HG02642 (cell line): ENCODE results near the gene SCO2.

Experiments
- ATAC-seq: cut with Tn5 transposase; IDR thresholded peaks from one replicate; pipeline ENCODE4 v1.9.1; 2021; ENCODE audit warnings: mild to moderate bottlenecking; ENCODE audit not compliant: unreplicated experiment, poor library complexity

Gene SCO2

DNA sequence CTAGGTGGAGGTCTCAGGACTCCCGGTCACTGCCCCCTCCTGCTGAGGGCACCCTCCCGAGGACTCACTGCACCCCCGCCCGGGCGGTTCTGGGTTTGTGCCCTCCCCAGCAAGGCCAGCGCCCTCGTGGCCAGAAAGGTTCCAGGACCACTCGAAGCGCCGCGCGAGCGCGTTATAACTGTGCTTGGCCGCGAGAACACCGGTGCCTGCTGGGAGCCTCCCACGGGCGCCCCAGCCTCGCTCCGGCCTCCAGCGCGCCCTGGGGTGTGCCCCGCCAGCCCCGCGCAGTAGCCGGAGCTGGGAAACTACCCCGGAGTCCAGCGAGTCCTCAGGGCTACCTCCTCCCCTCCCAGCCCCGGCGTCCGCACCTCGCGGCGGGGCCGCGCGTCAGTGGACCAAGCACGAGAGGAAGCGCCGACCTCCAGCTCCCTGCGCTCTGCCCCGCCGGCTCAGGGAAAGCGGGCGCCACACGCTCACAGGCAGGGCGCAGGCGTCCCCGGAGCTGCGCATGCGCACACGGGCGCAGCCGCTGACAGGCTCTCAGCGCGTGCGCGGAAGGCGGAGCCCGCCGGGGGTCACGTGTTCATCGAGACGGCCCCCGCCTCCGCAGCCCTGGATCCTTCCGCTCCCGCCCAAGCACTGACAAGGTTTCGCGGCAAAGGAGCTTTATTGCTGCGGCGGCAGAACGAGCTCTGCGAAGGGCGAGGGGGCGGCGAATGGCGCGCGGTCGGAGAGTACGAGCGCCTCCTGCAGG lies at the start of gene SCO2:
Gene SCO2, minus strand, starts transcription at position 495 of the 754 bp plus-strand sequence. CDS start 1,187 bp downstream, outside the sequence.
- peak; percentile 41 for ATAC-seq

DNA sequence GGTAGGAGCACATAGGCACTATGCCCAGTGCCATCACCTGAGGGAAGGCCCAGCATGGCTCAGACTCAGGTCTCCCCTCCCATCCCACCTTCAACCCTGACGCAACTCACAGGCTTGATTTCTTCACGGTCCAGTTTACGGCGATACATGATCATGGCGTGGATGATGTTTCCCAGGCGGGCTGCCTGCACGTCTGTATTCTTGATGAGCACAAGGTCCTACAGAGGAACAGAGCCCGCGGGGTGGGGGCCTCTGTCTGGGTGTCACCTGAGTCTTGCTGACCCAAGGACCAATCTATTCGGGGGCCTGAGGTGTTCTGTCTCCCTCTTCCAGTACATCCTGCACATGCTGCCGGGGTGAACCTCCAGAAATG lies 49.0 kb upstream of the SCO2 start:
- no peak for ATAC-seq

- ATAC-seq = no peak
Measured at GRCh38 chr22:50573491-50574382, 48.3 kb upstream of the SCO2 start.

DNA sequence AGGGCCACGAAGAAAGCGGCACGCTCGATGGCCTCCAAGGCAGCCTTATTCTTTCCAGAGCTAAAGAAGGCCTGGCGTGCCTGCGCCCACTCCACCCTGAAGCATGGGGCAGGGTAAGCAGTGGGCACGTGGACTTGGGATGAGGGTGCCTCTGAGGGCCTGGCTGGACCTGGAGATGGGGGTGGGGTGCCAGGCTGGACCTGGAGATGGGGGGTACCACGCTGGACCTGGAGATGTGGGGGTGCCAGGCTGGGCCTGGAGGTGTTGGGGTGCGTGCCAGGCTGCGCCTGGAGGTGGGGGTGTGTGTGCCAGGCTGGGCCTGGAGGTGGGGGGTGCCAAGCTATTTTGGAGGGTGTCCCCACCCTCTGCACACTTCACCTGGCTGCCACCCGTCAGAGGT lies 47.6 kb upstream of the SCO2 start:
- ATAC-seq = no peak

GRCh38 chr22:50571264-50572175 lies 46.1 kb upstream of the SCO2 start:
- no peak for ATAC-seq

DNA sequence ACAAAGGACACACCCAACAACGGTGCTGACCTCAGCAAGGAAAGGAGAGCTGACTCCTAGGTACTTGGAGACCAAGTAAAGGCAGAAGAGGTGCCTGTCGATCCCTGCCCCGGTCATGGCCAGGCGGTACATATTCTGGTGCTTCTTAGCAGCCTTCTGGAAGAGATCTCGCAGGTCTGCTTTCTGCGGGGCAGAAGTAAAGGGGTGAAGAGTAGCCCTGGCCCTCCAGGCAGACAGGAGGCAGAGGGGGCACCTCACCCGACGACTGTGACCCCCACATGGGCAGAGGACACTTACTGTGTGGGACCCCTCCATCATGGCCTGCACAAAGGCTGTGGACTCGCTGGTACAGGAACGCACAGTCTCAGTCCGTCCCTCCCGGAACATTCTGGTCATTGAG lies 45.5 kb upstream of the SCO2 start:
- ATAC-seq = no peak

GRCh38 chr22:50569896-50570535 lies 44.6 kb upstream of the SCO2 start:
- ATAC-seq = no peak

GRCh38 chr22:50569041-50569459 lies 43.7 kb upstream of the SCO2 start:
- ATAC-seq = no peak

DNA sequence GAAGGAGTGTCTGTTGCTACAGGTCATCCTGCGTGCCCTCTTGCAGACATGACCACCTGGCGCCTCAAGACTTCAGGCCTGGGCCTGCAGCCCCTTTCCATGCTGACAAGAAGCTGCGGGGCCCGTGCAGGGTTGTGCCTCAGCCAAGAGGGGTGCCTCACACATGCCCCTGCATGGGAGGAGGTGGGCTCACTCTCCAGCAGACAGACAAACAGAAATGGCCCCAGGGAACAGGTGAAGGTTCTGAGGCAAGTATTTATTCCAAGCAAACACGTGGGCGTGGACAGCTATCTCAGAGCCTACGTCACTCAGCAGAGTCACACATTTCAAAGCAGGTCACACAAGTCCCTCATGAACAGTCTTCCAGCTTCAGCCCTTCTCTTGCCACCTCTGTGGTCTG lies 43.2 kb upstream of the SCO2 start:
- no peak for ATAC-seq

DNA sequence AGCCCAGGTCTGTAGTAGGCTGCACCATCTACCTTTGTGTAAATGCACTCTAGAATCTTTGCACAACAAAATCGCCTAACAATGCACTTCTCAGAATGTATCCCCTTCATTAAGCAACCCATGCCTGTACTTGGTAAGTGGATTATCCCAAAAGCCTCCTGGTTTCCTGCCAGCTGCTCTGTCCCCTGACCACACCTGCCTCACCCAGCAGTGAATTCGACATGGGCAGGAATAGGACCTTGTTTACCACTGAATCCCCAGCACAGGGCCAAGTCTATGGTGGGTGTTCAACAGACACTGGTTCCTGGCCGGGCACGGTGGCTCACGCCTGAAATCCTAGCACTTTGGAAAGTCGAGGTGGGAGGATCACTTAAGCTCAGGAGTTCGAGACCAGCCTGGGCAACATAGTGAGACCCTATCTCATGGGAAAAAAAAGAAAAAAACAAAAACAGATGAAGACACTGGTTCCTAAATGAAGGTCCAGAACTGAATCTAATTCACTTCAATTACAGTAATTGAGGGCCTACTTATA lies 42.4 kb upstream of the SCO2 start:
- ATAC-seq = no peak

- no peak for ATAC-seq
Measured at GRCh38 chr22:50564289-50564688, 38.9 kb upstream of the SCO2 start.

DNA sequence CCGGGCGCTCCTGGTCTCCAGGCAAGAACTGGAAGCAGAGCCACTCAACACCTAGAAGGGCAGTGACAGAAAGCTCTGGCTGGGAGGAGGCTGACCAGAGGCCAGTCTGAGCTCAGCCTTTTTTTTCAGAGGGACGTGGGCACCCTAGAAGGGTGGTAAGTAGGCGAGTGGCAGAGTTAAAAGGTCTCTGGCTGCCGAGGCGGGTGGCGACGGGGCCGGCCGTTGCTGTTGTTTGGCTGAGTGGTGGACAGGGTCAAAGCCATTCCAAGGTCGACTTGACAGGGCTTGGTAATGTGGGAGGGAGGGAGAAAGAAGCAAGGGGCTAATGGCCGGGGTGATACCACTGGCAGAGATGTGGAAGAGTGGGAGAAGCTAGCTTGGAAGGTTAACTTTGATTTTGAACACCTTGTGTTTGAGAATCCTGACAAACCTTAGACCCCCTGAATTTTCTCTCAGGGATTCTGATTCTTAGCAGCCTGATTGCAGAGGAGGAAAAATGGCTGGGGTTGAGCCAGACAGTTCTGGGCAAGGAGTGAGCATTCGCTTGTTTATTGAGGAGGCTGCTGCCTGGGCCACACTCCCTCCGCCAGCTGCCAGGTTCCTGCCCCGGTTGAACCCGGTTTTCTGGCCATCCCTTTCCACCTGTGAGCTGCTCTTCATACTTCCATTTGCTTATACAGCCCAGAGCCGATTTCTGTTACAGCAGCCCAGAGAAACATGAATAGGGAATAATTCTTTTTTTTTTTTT lies 38.2 kb upstream of the SCO2 start:
- no peak for ATAC-seq

DNA sequence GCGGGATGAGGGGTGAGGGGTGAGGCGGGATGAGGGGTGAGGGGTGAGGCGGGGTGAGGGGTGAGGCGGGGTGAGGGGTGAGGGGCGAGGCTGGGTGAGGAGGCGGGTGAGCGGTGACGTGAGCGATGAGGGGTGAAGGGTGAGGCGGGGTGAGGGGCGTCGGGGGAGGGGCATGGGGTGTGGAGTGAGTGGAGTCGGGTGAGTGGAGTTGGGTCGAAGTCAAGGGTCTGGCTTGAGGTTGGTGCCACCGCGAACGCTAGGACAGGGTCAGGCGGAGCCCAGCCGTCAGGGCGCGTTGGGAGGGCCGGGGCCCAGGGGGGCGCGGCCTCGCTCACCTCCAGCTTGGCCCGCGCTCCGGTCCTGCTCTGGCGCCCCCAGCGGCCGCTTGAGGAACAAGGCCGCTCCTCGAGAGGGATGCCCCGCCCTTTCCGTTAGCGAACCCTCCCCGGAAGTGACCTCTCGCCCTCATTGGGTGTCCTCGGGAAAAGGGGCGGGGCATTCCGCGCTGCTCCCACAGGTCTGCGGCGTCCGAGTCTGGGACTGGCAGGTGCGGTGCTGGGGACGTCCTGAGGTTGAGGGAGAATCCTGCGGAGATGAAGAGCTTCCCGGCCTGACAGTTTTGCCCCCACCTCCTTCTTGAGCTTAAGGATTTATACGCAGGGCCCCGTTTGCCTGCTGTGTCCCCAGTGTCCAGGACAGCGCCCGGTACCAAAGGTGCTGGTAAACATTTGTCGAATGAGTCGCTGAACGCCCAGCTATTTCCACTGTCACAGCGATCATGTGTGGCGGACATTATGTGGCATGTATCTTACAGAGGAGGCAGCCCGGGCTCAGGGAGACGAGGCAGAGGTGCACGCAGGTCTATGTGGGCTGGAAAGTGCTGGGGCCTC lies 37.4 kb upstream of the SCO2 start, which contains the start of gene SYCE3:
Gene SYCE3, minus strand, starts transcription at position 397 of the 890 bp plus-strand sequence. CDS start 6,514 bp downstream, outside the sequence.
- ATAC-seq = peak; percentile 95

GRCh38 chr22:50561401-50562358 lies 36.3 kb upstream of the SCO2 start:
- ATAC-seq = no peak

GRCh38 chr22:50560034-50560433 lies 34.6 kb upstream of the SCO2 start:
- ATAC-seq = no peak

DNA sequence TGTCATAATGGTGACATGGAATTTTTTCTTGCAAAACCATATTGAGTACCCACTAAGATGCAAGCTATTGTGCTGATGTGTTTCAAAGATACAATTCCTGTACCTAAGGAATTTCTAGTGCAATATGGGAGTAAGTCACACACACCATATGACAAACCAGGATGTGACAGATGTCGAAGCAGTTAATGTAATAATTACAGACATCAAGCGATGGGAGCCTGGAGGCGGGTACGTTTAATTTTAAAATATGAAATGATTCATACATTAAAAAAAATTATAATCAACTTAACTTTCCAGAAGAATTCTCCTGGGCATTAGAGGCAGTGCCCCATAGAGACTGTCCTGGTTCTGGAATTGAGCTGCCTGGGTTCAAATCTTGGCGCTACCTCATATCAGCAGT lies 31.3 kb upstream of the SCO2 start:
- no peak for ATAC-seq

- no peak for ATAC-seq
Measured at GRCh38 chr22:50553310-50553709, 27.9 kb upstream of the SCO2 start.
